HepG2 (cell line): ENCODE data around the gene UBE2U. TPM values are rescaled to one million over a fixed set of nuclear protein-coding genes. Genes with fewer than 3 reads are reported as not detected.

Experiments
- ATAC-seq: fragments of 200-7000 bp; cut with Tn5 transposase; 3 replicates; pipeline ENCODE4 v1.9.1; 2020; ENCODE audit warnings: mild to moderate bottlenecking, moderate library complexity
- BruUV-seq: library from RNA; stranded (reverse); fragments of 400-500 nt; replicated peaks from 2 replicates; lab custom pipeline; 2021; lab: Mats Ljungman, UMichigan
- CTCF ChIA-PET: fragments of 300-600 bp; formaldehyde crosslinking; extraction: SDS; loops from one replicate; lab custom pipeline; 2021; ENCODE audit warnings: low total read pairs, inconsistent platforms, low intra/inter-chr PET ratio; lab: Yijun Ruan, JAX
- POLR2A ChIA-PET: fragments of 350-600 bp; sonication (Branson Sonifier 250); formaldehyde crosslinking; loops from one replicate; lab custom pipeline; 2020; ENCODE audit warnings: antibody characterized with exemption, inconsistent platforms; lab: Yijun Ruan, JAX
- DNase-seq: peaks from one replicate; pipeline ENCODE4 v3.0.0-alpha.2; 2015; ENCODE audit warnings: low spot score
- FAIRE-seq: peaks from 3 replicates; lab custom pipeline; 2011; peaks lifted over from hg19 to GRCh38; lab: Jason Lieb, UNC
- H2AFZ ChIP-seq: one replicate; pipeline ENCODE4 v1.6.1; 2011; ENCODE audit warnings: low read length, inconsistent platforms
- H3K27ac ChIP-seq: fragments of 300-600 bp; 3 replicates; pipeline ENCODE4 v1.8.0; 2011; ENCODE audit warnings: mixed run types, mild to moderate bottlenecking, mixed read lengths, low read length, inconsistent platforms; ENCODE audit not compliant: insufficient read depth; ENCODE audit errors: extremely low read length
- H3K27me3 ChIP-seq, 2 experiments: fragments of 200-600 bp in 1 of 2; 2 replicates in 1 of 2; 3 replicates in 1 of 2; pipeline versions ENCODE4 v1.6.0 to v1.8.0; 2011; ENCODE audit warnings: low read length in 2 of 2, mild to moderate bottlenecking in 2 of 2, moderate library complexity in 2 of 2, inconsistent platforms in 1 of 2; ENCODE audit not compliant: insufficient read depth in 2 of 2, control insufficient read depth in 1 of 2
- H3K36me3 ChIP-seq, 2 experiments: fragments of 200-600 bp in 1 of 2; replicated peaks in 1 of 2; 2 replicates in 1 of 2; 3 replicates in 1 of 2; pipeline versions ENCODE4 v1.5.1 to v1.8.0; 2011; ENCODE audit warnings: low read length in 2 of 2, inconsistent platforms in 1 of 2; ENCODE audit not compliant: insufficient read depth in 2 of 2, control insufficient read depth in 1 of 2
- H3K4me1 ChIP-seq: 2 replicates; pipeline ENCODE4 v1.5.1; 2012; ENCODE audit warnings: low read length, inconsistent platforms; ENCODE audit not compliant: insufficient read depth
- H3K4me2 ChIP-seq: 2 replicates; pipeline ENCODE4 v1.6.0; 2011; ENCODE audit warnings: low read depth, low read length, inconsistent platforms
- H3K4me3 ChIP-seq, 3 experiments: fragments of 200-600 bp in 1 of 3; sonication (generic), shearing (Covaris generic) in 1 of 3; replicated peaks in 1 of 3; 2 replicates each; pipeline ENCODE4 v1.5.1; 2011 to 2016; ENCODE audit warnings: low read length in 3 of 3, inconsistent platforms in 2 of 3, low read depth in 2 of 3, mild to moderate bottlenecking in 2 of 3, control low read depth in 1 of 3, mixed read lengths in 1 of 3; ENCODE audit not compliant: insufficient read depth in 1 of 3
- H3K79me2 ChIP-seq: one replicate; pipeline ENCODE4 v1.6.1; 2011; ENCODE audit warnings: low read length, inconsistent platforms; ENCODE audit not compliant: insufficient read depth
- H3K9ac ChIP-seq: 2 replicates; pipeline ENCODE4 v1.6.0; 2011; ENCODE audit warnings: mild to moderate bottlenecking, low read depth, low read length, inconsistent platforms; ENCODE audit not compliant: insufficient read depth
- H3K9me3 ChIP-seq: 2 replicates; pipeline ENCODE4 v1.5.1; 2012; ENCODE audit warnings: mild to moderate bottlenecking, low read length
- H4K20me1 ChIP-seq: 2 replicates; pipeline ENCODE4 v1.6.0; 2011; ENCODE audit warnings: inconsistent platforms, mild to moderate bottlenecking, low read length, moderate library complexity; ENCODE audit not compliant: insufficient read depth
- CSRNP1 ChIP-seq: sonication (generic); formaldehyde crosslinking; IDR thresholded peaks from 2 replicates; pipeline ENCODE4 v1.8.1; 2023; ENCODE audit warnings: mild to moderate bottlenecking, missing genetic modification reagents
- DPF2 ChIP-seq: sonication (generic); formaldehyde crosslinking; IDR thresholded peaks from 2 replicates; pipeline ENCODE4 v1.4.0; 2020; ENCODE audit warnings: mild to moderate bottlenecking, low read depth, missing genetic modification reagents, borderline replicate concordance
- KLF11 ChIP-seq: IDR thresholded peaks from 2 replicates; pipeline ENCODE4 v1.6.1; 2016; ENCODE audit warnings: missing compliant biosample characterization
- MAX ChIP-seq: IDR thresholded peaks from 2 replicates; pipeline ENCODE4 v1.6.1; 2012; ENCODE audit warnings: inconsistent platforms
- SKI ChIP-seq: fragments of 450-650 bp; IDR thresholded peaks from one replicate; pipeline ENCODE4 v1.6.1; 2018; ENCODE audit warnings: mild to moderate bottlenecking; ENCODE audit not compliant: partially characterized antibody
- SUZ12 ChIP-seq: fragments of 150-350 bp; IDR thresholded peaks from 2 replicates; pipeline ENCODE4 v1.6.1; 2014; ENCODE audit warnings: low read depth, low read length
- ZKSCAN5 ChIP-seq: sonication (generic); formaldehyde crosslinking; IDR thresholded peaks from 2 replicates; pipeline ENCODE4 v1.5.1; 2020; ENCODE audit warnings: mild to moderate bottlenecking, missing genetic modification reagents
- ZNF10 ChIP-seq: sonication (generic); formaldehyde crosslinking; IDR thresholded peaks from 2 replicates; pipeline ENCODE4 v1.4.0; 2020; ENCODE audit warnings: mild to moderate bottlenecking, low read depth, missing genetic modification reagents, borderline replicate concordance
- ZNF878 ChIP-seq: sonication (generic); formaldehyde crosslinking; IDR thresholded peaks from 2 replicates; pipeline ENCODE4 v1.8.1; 2023; ENCODE audit warnings: mild to moderate bottlenecking, missing genetic modification reagents, moderate library complexity
- WGBS: methylation state at CpG from one replicate; pipeline ENCODE4 v1.1.6; 2017; ENCODE audit warnings: low lambda C conversion rate; 5-methylcytosine and 5-hydroxymethylcytosine counted together
- in situ Hi-C: cut with HindIII; loops from 2 replicates; pipeline ENCODE4 v1.10.0; 2017; ENCODE audit warnings: low pct_unique_long_range_greater_than_20kb; ENCODE audit not compliant: extremely low pct_ligation_motif_present
- intact Hi-C: fragments of 100-400 bp; cut with micrococcal nuclease; formaldehyde crosslinking; loops from one replicate; pipeline ENCODE4 v1.10.0; 2022; ENCODE audit not compliant: unreplicated experiment
- polyA plus RNA-seq, 8 experiments: library from polyadenylated mRNA; depleted of rRNA in 3 of 8; stranded (reverse) in 7 of 8; unstranded in 1 of 8; fragments of >200 nt; fragmentation: Illumina TruSeq in 4 of 8; extraction: Trizol in 4 of 8; gene quantifications; 2 replicates each; pipeline versions ENCODE4 v1.2.1 to v1.2.3, GENCODE V29; 2011 to 2016; ENCODE audit warnings: low read depth in 4 of 8, missing spikeins in 1 of 8, mixed read lengths in 1 of 8; ENCODE audit not compliant: insufficient read depth in 1 of 8
- total RNA-seq, 5 experiments: library from RNA; depleted of rRNA; stranded (reverse); fragments of >200 nt; fragmentation: Illumina TruSeq; extraction: Trizol; gene quantifications; 2 replicates each; pipeline ENCODE4 v1.2.3, GENCODE V29; 2016; ENCODE audit warnings: low read depth in 1 of 5

The UBE2U gene
- total and polyA plus RNA-seq, 2 of the 13 experiments (the other 11 are each of a cell fraction or from before 2014, with no cell fraction given), result not detected

GRCh38 chr1:64162804-64163203 is 40.6 kb upstream of the UBE2U start:
- Histone ChIP-seq H3K4me3 (no peak overlapping the region), H3K27me3 (no peaks in the 10 kb centered on the region), H3K9ac (no peak overlapping the region), H3K36me3 (no peaks in the 10 kb centered on the region), H3K27ac (no peak overlapping the region), H4K20me1 (no peaks in the 10 kb centered on the region), H3K9me3 (no peaks in the 10 kb centered on the region), H3K79me2 (no peaks in the 10 kb centered on the region), H2AFZ (no peak overlapping the region), H3K4me1 (no peaks in the 10 kb centered on the region), H3K4me2 (no peak overlapping the region)
- no peak for FAIRE-seq
- BruUV-seq, result no TSS peak
- no peak for ATAC-seq
- DNase-seq, result no peak
- POLR2A ChIA-PET, result no interaction called here
- CTCF ChIA-PET, result no interaction called here
- intact Hi-C loops (no loop called here), in situ Hi-C loops (no loop called here)
- no peak for TF ChIP-seq MAX
- TF ChIP-seq SUZ12, result no peak
- TF ChIP-seq DPF2 (CRISPR knock-in tag), result no peak
- TF ChIP-seq ZKSCAN5, result no peak
- no peak for TF ChIP-seq ZNF10 (CRISPR knock-in tag)
- TF ChIP-seq CSRNP1 (CRISPR knock-in tag), result no peak
- TF ChIP-seq ZNF878 (CRISPR knock-in tag), result no peak
- TF ChIP-seq KLF11 (CRISPR knock-in tag), result no peak
- TF ChIP-seq SKI, result no peak
- WGBS, result no CpG with 5 or more reads among the region's 1 CpG
